Measurements from ENCODE around the gene ADCYAP1R1.

ADCYAP1R1 gene

GRCh38 chr7:31069860-31070555 lies 17.9 kb downstream of the ADCYAP1R1 start:
- H3K4me3 ChIP-seq (ENCODE audit: control insufficient read depth, low read depth, low read length), result no peak overlapping the region
- no peak for DNase-seq (ENCODE audit: low read depth)
- TF ChIP-seq CTCF (IDR thresholded peaks at IDR 0.05; ENCODE audit: control insufficient read depth, insufficient read depth, low read depth, low read length, missing control alignments), result no peak

GRCh38 chr7:31070991-31071644 lies 19.0 kb downstream of the ADCYAP1R1 start:
- TF ChIP-seq CTCF (IDR thresholded peaks at IDR 0.05; ENCODE audit: control insufficient read depth, insufficient read depth, low read depth, low read length, missing control alignments), result no peak
- no peak for DNase-seq (ENCODE audit: low read depth)
- no peak overlapping the region for H3K4me3 ChIP-seq (ENCODE audit: control insufficient read depth, low read depth, low read length)

- DNase-seq (ENCODE audit: low read depth), result no peak
- H3K4me3 ChIP-seq (ENCODE audit: control insufficient read depth, low read depth, low read length), result no peak overlapping the region
- TF ChIP-seq CTCF (IDR thresholded peaks at IDR 0.05; ENCODE audit: control insufficient read depth, insufficient read depth, low read depth, low read length, missing control alignments), result no peak
These were observed 19.5 kb downstream of the ADCYAP1R1 start for GRCh38 chr7:31071645-31072029.

- no peak overlapping the region for H3K4me3 ChIP-seq (ENCODE audit: control insufficient read depth, low read depth, low read length)
- DNase-seq (ENCODE audit: low read depth), result no peak
- TF ChIP-seq CTCF (IDR thresholded peaks at IDR 0.05; ENCODE audit: control insufficient read depth, insufficient read depth, low read depth, low read length, missing control alignments), result no peak
These were observed 21.4 kb downstream of the ADCYAP1R1 start for GRCh38 chr7:31073326-31074119.

- no peak for DNase-seq (ENCODE audit: low read depth)
- no peak for TF ChIP-seq CTCF (IDR thresholded peaks at IDR 0.05; ENCODE audit: control insufficient read depth, insufficient read depth, low read depth, low read length, missing control alignments)
- no peak overlapping the region for H3K4me3 ChIP-seq (ENCODE audit: control insufficient read depth, low read depth, low read length)
These were observed 21.9 kb downstream of the ADCYAP1R1 start for GRCh38 chr7:31074120-31074383.

GRCh38 chr7:31074403-31075085 lies 22.4 kb downstream of the ADCYAP1R1 start:
- TF ChIP-seq CTCF (IDR thresholded peaks at IDR 0.05; ENCODE audit: control insufficient read depth, insufficient read depth, low read depth, low read length, missing control alignments), result no peak
- H3K4me3 ChIP-seq (ENCODE audit: control insufficient read depth, low read depth, low read length), result no peak overlapping the region
- DNase-seq (ENCODE audit: low read depth), result no peak

Data from AG09309 (cell line).